ENCODE data around the gene PDS5A.
"Not testable (repeated sequence)": the region's sequence is repeated elsewhere in the genome, so short reads cannot be mapped to it uniquely, and the experiment has no call there.

GRCh38 chr4:39792976-39793375 lies 184.7 kb downstream of the PDS5A start:
- not testable (repeated sequence) for TF ChIP-seq CTCF, POLR2A (IDR thresholded peaks at IDR 0.05)
